ENCODE data around the gene CELF2. TPM values are rescaled to one million over a fixed set of nuclear protein-coding genes. Genes with fewer than 3 reads are reported as not detected.
A peak's percentile ranks its signal among the peaks of the same experiment; 100 is the strongest.

The CELF2 gene
- total RNA-seq, 1 donor from 2014 or later = 68.3 TPM

DNA sequence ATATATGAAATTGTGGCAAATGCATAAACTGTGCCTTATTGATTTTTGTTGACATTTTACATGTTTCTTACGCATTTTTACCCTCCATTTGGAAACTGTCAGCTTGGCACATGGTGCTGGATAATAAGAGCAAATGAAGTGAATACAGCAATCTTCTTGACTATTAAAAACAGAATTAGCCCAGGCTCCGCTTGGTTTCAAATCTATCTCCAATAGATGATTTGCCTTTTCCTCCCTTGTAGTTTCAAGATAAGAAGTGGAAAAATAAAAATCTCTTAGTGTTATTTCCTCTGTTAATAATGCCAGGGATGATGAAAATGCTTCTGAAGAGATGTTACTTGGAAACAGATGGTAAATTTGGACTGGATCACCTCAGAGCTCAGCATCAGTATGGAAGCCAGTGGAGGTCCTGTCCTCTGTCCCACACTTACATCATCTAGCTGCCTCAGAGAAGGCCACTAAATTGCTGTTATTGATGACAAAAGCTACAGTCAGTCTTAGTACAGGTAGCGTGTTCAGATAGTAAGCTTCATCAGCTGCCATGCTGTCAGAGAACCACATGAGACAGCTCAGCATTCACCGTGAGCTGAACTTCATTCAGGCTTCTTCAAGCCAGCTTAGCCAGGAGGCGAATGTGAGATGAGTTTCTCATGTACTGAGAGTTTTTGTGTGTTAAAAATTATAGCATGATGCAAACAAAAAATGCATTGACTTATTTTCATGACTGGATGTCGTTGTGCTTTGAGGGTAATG, 246.8 kb downstream of the CELF2 start:
- ATAC-seq (no peak), DNase-seq (no peak)
- intact Hi-C loops (cut with micrococcal nuclease) = loop anchor here (10.0 kb wide), 2 partner anchors 60 to 230 kb away; no protein-coding TSS in a partner anchor

GRCh38 chr10:11265484-11265883, 247.8 kb downstream of the CELF2 start:
- intact Hi-C loops (cut with micrococcal nuclease) = loop anchor here (10.0 kb wide), 2 partner anchors 61 to 231 kb away; no protein-coding TSS in a partner anchor
- no peak for DNase-seq
- no peak for ATAC-seq

DNA sequence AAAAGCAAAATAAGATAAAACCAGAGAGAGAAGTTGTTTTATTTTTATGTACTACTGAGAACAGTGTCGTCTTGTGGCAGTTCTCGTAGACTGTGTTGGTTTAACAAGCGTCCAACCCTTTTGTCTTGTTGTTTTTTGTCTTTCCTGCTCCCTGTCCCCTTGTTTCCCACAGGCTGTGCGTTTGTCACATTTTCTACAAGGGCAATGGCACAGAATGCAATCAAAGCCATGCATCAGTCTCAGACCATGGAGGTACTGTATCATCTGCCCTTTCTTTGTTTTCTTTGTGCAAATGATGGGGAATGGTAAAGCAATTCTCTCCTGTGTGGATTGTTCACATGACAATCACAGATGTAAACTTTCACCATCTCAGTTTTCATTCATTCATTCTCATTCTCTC, 248.8 kb downstream of the CELF2 start:
- intact Hi-C loops (cut with micrococcal nuclease) = loop anchor here (10.0 kb wide), 2 partner anchors 62 to 232 kb away; no protein-coding TSS in a partner anchor
- ATAC-seq (no peak), DNase-seq (no peak)

GRCh38 chr10:11270135-11270857, 252.6 kb downstream of the CELF2 start:
- peak; percentile 96 for ATAC-seq
- intact Hi-C loops (cut with micrococcal nuclease) = loop anchor here (10.0 kb wide), 1 partner anchor 1665 kb away; no protein-coding TSS in a partner anchor
- DNase-seq = peak; percentile 89

GRCh38 chr10:11270858-11271179, 253.1 kb downstream of the CELF2 start:
- ATAC-seq (no peak), DNase-seq (no peak)
- intact Hi-C loops (cut with micrococcal nuclease) = loop anchor here (10.0 kb wide), 1 partner anchor 1666 kb away; no protein-coding TSS in a partner anchor

GRCh38 chr10:11272915-11273389, 255.3 kb downstream of the CELF2 start:
- ATAC-seq (no peak), DNase-seq (no peak)
- intact Hi-C loops (cut with micrococcal nuclease) = loop anchor here (10.0 kb wide), 1 partner anchor 1668 kb away; no protein-coding TSS in a partner anchor

GRCh38 chr10:11274452-11274851, 256.8 kb downstream of the CELF2 start:
- intact Hi-C loops (cut with micrococcal nuclease) = loop anchor here (10.0 kb wide), 1 partner anchor 1670 kb away; no protein-coding TSS in a partner anchor
- DNase-seq (no peak), ATAC-seq (no peak)

DNA sequence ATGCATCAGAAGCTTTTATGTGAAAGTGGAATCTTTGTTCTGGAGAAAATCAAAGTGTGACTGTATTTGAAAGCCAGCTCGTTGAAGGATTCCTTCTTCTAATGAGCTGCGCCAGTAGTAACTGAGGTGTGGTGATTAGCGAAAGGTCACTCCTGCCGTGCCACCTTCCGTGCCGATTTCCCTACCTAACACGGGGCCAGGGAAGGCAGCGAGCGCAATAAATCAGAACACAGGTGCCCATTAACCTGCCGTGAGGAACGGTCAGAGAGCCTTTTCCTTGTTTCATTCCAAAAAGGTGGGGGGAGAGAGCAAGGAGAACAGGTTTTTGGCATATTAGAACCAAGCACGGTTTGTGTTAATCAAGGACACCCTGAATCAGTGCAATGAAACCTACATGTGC, 258.0 kb downstream of the CELF2 start:
- DNase-seq (no peak), ATAC-seq (no peak)
- intact Hi-C loops (cut with micrococcal nuclease) = loop anchor here (10.0 kb wide), 1 partner anchor 1671 kb away; no protein-coding TSS in a partner anchor

- intact Hi-C loops (cut with micrococcal nuclease) = loop anchor here (10.0 kb wide), 1 partner anchor 1672 kb away; no protein-coding TSS in a partner anchor
- ATAC-seq (peak; percentile 19), DNase-seq (no peak)
Measured at GRCh38 chr10:11276449-11276990, 258.8 kb downstream of the CELF2 start.

GRCh38 chr10:11279314-11279713, 261.6 kb downstream of the CELF2 start:
- no peak for ATAC-seq
- intact Hi-C loops (cut with micrococcal nuclease) = loop anchor here (10.0 kb wide), 1 partner anchor 1675 kb away; no protein-coding TSS in a partner anchor
- DNase-seq = no peak

DNA sequence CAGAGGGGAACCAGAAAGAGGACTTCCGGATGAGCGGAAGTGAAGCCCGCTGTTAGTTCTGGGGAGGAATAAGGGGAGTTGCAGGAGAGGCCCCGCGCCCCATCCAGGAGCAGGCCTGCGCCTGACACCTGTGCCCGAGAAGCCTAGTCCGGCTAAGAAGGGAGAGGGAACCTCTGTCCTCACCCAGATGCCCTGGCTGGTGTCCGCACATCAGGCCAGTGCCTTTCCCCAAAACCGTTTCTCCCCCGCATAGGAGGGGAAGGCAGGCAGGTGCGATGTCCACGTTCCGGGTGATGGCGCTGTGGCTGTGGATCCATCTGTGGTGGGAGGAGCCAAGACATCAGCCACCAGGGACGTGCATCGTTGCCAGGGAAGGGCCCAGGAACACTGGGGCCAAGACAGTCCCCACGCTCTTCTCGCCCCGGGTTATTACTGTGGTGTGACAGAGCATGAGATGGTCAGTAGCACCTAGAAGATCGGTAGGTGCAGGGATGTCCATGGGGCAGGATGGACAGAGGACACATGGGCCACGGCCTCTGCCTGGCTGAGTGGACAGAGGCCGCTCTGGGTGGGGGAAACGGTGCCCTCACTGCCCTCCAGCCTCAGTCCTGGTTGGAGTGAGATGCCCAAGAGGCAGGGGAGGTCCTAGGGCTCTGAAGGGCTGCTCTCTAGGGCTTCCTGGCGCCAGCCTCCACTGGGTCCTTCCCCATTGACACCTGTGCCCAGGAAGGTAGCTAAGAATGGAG, 262.7 kb downstream of the CELF2 start:
- ATAC-seq (no peak), DNase-seq (no peak)
- intact Hi-C loops (cut with micrococcal nuclease) = no loop called here

DNA sequence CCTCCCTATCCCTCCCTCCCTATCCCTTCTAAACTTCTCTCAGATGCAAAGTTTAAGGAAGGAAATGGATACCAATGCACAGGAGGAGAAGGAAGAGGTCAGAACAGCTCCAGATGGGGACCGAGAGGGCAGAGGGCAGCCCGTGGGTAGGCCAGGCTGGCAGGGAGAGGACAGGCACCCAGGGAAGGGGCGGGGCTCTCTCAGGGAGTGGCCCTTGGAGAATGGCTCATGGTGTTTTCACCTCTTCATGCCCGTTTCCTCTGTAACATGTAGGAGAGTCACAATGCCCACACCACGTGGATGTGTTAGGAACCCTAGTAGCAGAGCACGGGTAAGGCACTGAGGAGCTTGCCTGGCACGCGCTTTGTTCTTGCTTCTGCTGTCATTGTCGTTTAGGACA, 264.5 kb downstream of the CELF2 start:
- no peak for DNase-seq
- ATAC-seq = peak; percentile 45
- intact Hi-C loops (cut with micrococcal nuclease) = no loop called here

- intact Hi-C loops (cut with micrococcal nuclease) = no loop called here
- DNase-seq = no peak
- ATAC-seq = no peak
Measured at GRCh38 chr10:11282661-11283060, 265.0 kb downstream of the CELF2 start.

DNA sequence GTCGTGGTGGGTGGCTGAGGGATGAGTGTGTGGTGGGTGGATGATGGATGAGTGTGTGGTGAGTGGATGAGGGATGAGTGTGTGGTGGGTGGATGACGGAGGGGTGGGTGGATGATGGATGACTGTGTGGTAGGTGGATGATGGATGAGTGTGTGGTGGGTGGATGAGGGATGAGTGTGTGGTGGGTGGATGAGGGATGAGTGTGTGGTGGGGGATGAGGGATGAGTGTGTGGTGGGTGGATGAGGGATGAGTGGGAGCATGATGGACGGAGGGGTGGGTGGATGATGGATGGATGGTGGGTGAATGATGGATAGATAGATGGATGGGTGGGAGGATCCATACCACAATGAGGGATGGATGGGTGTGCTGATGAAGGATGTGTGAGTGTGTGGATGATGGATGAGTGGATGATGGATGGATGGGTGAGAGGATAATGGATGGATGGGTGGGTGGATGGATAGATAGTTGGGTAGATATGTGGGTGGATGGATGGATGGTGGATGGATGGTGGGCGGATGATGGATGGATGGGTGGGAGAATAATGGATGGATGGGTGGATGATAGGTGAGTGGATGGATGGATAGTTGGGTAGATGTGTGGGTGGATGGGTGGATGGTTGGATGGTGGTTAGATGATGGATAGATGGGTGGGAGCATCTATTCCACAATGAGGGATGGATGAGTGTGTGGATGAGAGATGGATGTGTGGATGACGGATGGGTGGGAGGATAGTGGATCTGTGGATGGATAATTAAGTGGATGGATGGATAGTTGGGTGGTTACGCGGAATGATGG, 266.8 kb downstream of the CELF2 start:
- intact Hi-C loops (cut with micrococcal nuclease) = no loop called here
- ATAC-seq (no peak), DNase-seq (no peak)

- ATAC-seq (no peak), DNase-seq (no peak)
- intact Hi-C loops (cut with micrococcal nuclease) = no loop called here
Measured at GRCh38 chr10:11285171-11285570, 267.5 kb downstream of the CELF2 start.

DNA sequence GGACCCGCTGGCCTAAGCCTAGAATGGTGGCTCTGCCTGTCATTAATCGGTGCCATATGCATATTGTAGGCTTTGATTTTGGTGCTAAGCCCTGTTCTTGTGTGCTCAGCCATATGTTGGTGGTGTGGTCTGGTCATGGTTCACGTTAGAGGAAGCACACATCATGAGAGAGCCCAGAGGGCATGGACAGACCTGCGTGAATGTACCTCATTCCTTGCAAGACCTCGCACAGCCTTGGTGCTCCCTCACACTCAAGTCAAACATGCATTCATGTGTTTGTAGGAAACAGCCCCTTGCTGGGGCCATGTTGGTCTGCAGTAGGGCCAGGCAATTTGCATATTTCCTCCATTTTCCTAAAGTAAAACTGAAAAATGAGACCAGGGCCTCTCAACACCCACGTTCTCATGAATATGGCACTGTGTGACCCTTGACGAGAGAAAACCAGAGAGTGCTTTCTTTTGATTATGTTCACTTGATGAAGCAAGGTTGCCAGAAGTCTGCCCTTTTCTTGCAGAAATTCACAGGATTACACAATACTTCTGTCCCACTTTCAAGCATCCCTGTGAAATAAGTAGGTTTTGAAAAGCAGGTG, 268.7 kb downstream of the CELF2 start:
- no peak for DNase-seq
- ATAC-seq = no peak
- intact Hi-C loops (cut with micrococcal nuclease) = no loop called here

DNA sequence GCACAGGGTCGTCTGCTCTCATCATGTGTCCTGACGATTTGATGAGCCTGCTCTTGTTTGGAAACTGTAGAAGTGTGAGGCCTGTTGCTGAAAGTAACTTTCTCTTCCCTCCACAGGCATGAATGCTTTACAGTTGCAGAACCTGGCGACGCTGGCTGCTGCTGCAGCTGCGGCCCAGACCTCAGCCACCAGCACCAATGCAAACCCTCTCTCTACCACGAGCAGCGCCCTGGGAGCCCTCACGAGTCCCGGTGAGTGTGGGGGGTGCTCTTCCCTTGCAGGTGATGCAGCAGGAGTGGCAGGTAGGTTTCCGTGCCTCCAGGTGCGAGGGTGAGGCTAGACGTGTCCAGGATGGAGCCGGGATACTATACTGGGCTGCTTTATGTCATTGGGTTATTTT, 270.6 kb downstream of the CELF2 start:
- no peak for DNase-seq
- no peak for ATAC-seq
- intact Hi-C loops (cut with micrococcal nuclease) = no loop called here
